ENCODE measurements around the gene IGSF21. TPM values are rescaled to one million over a fixed set of nuclear protein-coding genes. Genes with fewer than 3 reads are reported as not detected.

The IGSF21 gene
- polyA plus RNA-seq, 1 donor = 0.54 TPM

DNA sequence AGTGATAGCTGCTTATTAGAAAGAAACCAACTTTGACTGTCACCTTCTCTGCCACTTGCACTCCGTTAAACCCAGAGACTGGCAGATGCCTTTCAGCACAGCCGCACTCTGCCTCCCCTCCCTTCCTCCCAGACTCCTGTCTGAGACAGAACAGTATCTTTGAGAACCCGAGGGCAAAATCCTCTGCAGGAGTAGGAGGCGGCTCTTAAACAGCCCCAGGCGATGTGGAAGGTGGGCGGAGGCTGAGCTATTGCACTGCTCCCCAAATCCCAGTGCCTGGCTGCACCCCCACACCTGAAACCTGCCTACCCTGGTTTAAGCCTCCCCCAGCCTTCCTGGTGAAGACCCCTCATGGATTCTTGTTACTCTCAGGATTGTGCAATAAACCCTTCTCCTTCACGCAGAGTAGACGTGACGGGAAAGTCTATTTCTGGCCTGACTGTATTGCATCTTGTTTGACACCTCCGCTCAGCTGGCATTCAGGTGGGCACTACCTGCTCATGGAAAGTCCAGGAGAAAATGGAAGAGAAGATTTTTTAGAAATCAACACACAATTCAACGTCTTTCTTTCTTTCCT, 34.4 kb upstream of the IGSF21 start:
- H3K4me1 ChIP-seq (ENCODE audit: control insufficient read depth, insufficient read depth, low read length) = no peaks in the 10 kb centered on the region
- H3K9me3 ChIP-seq (ENCODE audit: control insufficient read depth, low read depth, low read length) = no peaks in the 10 kb centered on the region
- no peaks in the 10 kb centered on the region for H3K27me3 ChIP-seq (ENCODE audit: control insufficient read depth, insufficient read depth, low read length)
- no peak overlapping the region for H3K4me3 ChIP-seq (ENCODE audit: low read length)
- DNase-seq = no peak
- no peaks in the 10 kb centered on the region for H3K36me3 ChIP-seq (ENCODE audit: control insufficient read depth, insufficient read depth, low read length)
- 78% methylated on average over 4 of the region's 11 CpGs for WGBS (ENCODE audit: insufficient coverage, low lambda C conversion rate)
- H3K27ac ChIP-seq (ENCODE audit: low read length) = no peak overlapping the region

DNA sequence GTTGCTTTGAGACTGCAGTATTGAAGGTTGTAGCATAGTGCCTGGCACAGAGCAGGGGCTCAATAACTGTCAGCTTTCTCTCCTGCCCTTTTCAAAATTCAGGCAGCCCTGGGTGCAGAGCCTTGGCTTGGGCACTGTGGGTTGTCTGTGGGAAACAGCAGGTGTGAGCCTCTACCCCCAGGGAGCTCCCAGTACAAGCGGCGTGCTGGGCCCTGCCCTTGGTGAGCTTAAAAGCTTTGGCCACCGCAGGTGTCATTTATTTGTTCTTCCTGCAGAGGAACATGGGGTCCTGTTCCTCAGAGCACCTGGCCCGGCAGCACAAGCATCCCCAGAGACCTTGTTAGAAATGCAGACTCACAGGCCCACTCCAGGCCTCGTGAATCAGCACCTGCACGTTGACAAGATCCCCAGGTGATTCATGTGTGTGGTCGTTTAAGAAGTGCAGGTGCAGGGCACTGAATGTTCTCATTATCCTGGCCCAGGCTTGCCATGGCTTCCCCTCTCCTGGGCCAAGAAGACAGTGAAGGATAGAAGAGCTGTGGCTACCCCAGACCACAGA, 29.9 kb upstream of the IGSF21 start:
- no peak overlapping the region for H3K4me3 ChIP-seq (ENCODE audit: low read length)
- DNase-seq = no peak
- H3K4me1 ChIP-seq (ENCODE audit: control insufficient read depth, insufficient read depth, low read length) = no peaks in the 10 kb centered on the region
- no peak overlapping the region for H3K27ac ChIP-seq (ENCODE audit: low read length)
- peaks cover 9% of the 10 kb centered on the region for H3K27me3 ChIP-seq (ENCODE audit: control insufficient read depth, insufficient read depth, low read length)
- no CpG with 5 or more reads among the region's 7 CpGs for WGBS (ENCODE audit: insufficient coverage, low lambda C conversion rate)
- H3K36me3 ChIP-seq (ENCODE audit: control insufficient read depth, insufficient read depth, low read length) = no peaks in the 10 kb centered on the region
- H3K9me3 ChIP-seq (ENCODE audit: control insufficient read depth, low read depth, low read length) = no peaks in the 10 kb centered on the region

DNA sequence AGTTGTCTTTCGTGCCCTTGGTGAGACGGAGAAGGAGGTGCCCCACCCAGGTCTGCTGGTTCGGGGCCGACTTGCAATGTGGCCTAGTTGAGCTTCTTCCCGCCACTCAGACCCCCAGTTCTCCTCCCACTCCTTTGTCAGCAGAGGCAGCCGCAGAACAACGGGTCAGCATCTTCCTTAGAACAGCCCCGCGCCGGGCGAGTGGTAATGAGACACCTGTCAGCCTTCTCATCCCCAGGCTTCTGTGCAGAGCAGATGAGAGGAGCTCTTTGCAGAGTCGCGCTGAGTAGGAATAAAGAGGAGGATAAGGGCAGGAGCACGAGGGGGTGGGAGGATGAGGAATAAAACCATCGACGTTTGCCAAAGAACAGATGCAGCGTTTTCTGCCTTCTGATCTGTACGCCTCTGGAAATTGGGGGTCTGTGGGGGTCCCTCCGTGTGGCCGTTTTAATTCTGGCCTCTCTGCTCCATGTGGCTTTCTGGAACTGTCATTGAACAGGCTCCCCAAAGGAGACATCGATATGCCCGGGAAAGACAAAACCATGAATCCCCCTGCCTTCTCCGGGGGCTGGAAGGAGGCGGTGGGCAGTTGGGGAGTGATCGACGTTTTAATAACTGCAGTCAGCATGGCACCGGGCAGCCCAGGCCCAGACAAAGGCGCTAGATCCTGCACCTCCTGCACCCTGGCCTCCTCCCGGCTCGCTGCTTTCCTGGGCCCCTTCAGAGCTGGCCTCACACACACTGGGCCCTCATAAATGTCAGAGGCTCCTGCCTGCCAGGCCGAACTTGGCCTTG, 27.5 kb upstream of the IGSF21 start:
- Histone ChIP-seq H3K27ac (ENCODE audit: low read length) (no peak overlapping the region), H3K4me1 (ENCODE audit: control insufficient read depth, insufficient read depth, low read length) (no peaks in the 10 kb centered on the region), H3K9me3 (ENCODE audit: control insufficient read depth, low read depth, low read length) (no peaks in the 10 kb centered on the region), H3K36me3 (ENCODE audit: control insufficient read depth, insufficient read depth, low read length) (no peaks in the 10 kb centered on the region), H3K27me3 (ENCODE audit: control insufficient read depth, insufficient read depth, low read length) (peaks cover 11% of the 10 kb centered on the region), H3K4me3 (ENCODE audit: low read length) (no peak overlapping the region)
- WGBS (ENCODE audit: insufficient coverage, low lambda C conversion rate) = 67% methylated on average over 3 of the region's 31 CpGs
- DNase-seq = no peak

DNA sequence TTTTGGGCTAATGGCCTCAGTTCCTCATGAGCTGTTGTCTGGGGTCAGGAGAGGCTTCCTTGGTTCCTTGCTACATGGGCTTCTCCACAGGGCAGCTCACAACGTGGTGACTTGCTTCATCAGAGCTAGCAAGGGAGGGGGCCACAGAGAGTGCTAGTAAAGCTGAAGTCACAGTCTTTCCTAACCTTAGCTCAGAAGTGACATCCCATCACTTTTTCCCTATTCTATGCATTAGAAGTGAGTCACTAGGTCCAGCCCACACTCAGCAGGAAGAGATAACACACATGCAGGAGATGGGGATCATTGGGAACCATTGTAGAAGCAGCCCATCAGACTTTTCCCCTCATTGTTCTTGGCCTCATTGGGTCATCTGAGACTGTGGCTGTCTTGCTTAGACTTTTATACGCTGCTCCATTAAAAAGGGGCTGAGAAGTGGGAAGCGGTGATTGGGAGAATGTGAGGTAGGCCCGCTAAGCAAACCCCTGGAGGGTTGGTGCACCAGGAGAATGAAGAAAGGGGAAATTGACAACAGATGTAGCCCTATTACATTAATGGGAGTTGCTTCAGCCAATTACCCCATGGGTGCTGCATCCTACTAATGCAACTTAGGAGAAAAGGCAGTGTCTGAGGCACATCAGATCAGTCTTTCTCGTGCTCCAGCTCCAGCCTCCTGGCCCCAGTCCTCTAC, 22.1 kb upstream of the IGSF21 start:
- DNase-seq = no peak
- H3K27me3 ChIP-seq (ENCODE audit: control insufficient read depth, insufficient read depth, low read length) = peaks cover 12% of the 10 kb centered on the region

DNA sequence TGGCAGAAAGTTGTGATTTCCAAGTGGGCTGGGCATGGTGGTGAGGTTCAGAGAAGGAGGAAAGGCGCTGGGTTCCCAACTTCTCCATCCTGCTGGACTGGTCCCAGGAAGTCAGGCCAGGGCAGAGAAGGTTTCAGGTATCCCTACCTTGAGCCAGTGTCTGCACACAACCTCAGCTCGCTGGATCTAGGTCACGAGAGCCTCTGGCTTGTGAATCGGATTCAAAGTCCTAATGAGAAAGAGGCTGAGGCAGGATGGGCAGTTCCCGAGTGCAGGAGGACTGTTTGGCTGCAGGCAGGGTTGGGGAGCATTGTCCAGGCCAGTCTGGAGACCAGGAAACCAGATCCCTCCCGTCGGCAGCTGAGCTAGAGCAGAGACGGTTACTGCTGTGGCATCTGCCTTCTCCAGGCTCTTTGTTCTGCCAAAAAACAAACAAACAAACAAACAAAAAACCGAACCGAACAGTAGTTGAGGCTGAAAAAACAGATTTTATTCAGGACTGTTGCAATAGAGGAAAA, 19.5 kb upstream of the IGSF21 start:
- peaks cover 13% of the 10 kb centered on the region for H3K27me3 ChIP-seq (ENCODE audit: control insufficient read depth, insufficient read depth, low read length)
- H3K27ac ChIP-seq (ENCODE audit: low read length) = no peak overlapping the region
- H3K4me3 ChIP-seq (ENCODE audit: low read length) = no peak overlapping the region
- no peaks in the 10 kb centered on the region for H3K36me3 ChIP-seq (ENCODE audit: control insufficient read depth, insufficient read depth, low read length)
- DNase-seq = no peak
- H3K9me3 ChIP-seq (ENCODE audit: control insufficient read depth, low read depth, low read length) = no peaks in the 10 kb centered on the region
- H3K4me1 ChIP-seq (ENCODE audit: control insufficient read depth, insufficient read depth, low read length) = no peaks in the 10 kb centered on the region
- WGBS (ENCODE audit: insufficient coverage, low lambda C conversion rate) = no CpG with 5 or more reads among the region's 10 CpGs

More for the DNA sequence above, 22.1 kb upstream of the IGSF21 start:
- WGBS (ENCODE audit: insufficient coverage, low lambda C conversion rate) = 94% methylated on average over 2 of the region's 5 CpGs
- Histone ChIP-seq H3K9me3 (ENCODE audit: control insufficient read depth, low read depth, low read length) (no peaks in the 10 kb centered on the region), H3K4me1 (ENCODE audit: control insufficient read depth, insufficient read depth, low read length) (no peaks in the 10 kb centered on the region), H3K27ac (ENCODE audit: low read length) (no peak overlapping the region), H3K36me3 (ENCODE audit: control insufficient read depth, insufficient read depth, low read length) (no peaks in the 10 kb centered on the region), H3K4me3 (ENCODE audit: low read length) (no peak overlapping the region)

DNA sequence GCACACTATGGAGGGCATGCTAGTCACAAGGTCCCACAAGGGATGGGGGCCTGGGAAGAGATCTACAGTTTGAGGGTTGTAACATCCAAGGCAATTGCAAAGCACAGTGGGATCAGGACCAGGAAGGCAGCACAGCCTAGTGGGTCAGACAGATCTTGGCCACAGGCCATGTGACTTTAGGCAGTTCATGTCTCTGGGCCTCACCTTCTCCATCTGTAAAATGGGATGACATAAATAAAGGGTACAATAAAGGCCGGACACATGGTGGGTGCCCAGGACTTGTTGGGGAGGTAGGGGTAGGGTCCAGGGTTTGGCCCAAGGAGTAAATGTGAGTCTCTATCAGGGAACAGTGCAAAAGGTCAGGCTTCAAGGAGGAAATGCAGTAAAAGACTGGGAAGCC, 18.1 kb upstream of the IGSF21 start:
- WGBS (ENCODE audit: insufficient coverage, low lambda C conversion rate) = no CpG with 5 or more reads among the region's 1 CpG
- Histone ChIP-seq H3K4me1 (ENCODE audit: control insufficient read depth, insufficient read depth, low read length) (no peaks in the 10 kb centered on the region), H3K4me3 (ENCODE audit: low read length) (no peak overlapping the region), H3K27ac (ENCODE audit: low read length) (no peak overlapping the region), H3K9me3 (ENCODE audit: control insufficient read depth, low read depth, low read length) (no peaks in the 10 kb centered on the region), H3K36me3 (ENCODE audit: control insufficient read depth, insufficient read depth, low read length) (no peaks in the 10 kb centered on the region), H3K27me3 (ENCODE audit: control insufficient read depth, insufficient read depth, low read length) (peaks cover 13% of the 10 kb centered on the region)
- no peak for DNase-seq

DNA sequence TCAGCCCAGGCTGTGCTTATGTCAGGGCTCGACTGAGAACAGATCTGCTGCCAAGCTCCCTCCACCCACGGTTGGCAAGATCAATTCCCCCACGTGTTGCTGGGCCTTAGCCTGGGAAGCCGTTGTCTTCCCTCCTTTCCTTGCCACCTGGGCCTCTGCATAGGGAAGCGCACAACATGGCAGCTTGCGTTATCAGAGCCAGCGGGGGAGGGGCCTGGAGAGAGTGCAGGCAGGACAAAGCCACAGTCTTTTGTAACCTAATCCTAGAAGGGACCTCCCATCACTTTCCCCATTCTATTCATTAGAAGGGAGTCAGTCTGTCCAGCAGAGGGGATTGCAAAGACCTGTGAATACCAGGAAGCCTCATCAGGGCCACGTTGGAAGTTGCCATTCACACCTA, 17.0 kb upstream of the IGSF21 start:
- WGBS (ENCODE audit: insufficient coverage, low lambda C conversion rate) = no CpG with 5 or more reads among the region's 8 CpGs
- no peak for DNase-seq
- Histone ChIP-seq H3K9me3 (ENCODE audit: control insufficient read depth, low read depth, low read length) (no peaks in the 10 kb centered on the region), H3K4me1 (ENCODE audit: control insufficient read depth, insufficient read depth, low read length) (no peaks in the 10 kb centered on the region), H3K36me3 (ENCODE audit: control insufficient read depth, insufficient read depth, low read length) (no peaks in the 10 kb centered on the region), H3K27ac (ENCODE audit: low read length) (no peak overlapping the region), H3K27me3 (ENCODE audit: control insufficient read depth, insufficient read depth, low read length) (peaks cover 13% of the 10 kb centered on the region), H3K4me3 (ENCODE audit: low read length) (no peak overlapping the region)

DNA sequence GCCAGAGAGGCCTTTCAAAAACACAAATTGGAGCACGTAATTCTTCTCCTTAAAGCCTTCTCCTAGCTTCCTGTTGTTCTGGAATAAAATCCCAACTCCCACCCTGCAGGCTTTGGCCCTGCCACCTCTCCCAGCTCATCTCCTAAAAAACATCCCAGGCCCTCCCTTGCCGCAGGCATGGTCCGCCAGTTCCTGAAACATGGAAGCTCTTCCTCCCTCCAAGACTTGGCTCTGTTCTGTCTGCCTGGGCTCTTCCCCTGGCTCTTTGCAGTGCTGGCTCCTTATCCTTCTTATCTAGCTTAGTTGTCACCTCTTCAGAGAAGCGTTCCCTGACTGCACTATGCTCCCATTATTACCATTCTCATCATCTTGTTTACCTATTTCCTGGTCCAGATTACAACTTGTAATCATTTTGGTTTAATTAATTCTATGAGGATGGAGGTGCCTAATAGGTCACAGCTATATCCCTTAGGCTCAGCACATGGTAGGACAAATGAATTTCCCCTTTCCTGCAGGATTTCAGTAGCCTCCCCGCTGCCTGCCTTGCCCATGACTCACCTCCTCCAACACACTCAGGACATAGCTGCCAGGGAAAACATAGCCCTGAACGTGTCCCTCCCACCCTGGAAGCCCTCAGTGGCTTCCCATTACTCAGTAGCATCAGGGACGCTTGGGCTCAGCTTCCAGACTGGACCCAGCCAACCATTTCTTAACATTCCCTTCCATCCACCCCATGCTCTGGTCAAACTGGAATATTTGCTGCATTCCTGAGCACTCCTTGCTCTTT, 15.7 kb upstream of the IGSF21 start:
- H3K27me3 ChIP-seq (ENCODE audit: control insufficient read depth, insufficient read depth, low read length) = peaks cover 13% of the 10 kb centered on the region
- 56% methylated on average over 3 of the region's 7 CpGs for WGBS (ENCODE audit: insufficient coverage, low lambda C conversion rate)
- H3K4me1 ChIP-seq (ENCODE audit: control insufficient read depth, insufficient read depth, low read length) = no peaks in the 10 kb centered on the region
- DNase-seq = no peak
- no peaks in the 10 kb centered on the region for H3K36me3 ChIP-seq (ENCODE audit: control insufficient read depth, insufficient read depth, low read length)
- no peak overlapping the region for H3K27ac ChIP-seq (ENCODE audit: low read length)
- no peak overlapping the region for H3K4me3 ChIP-seq (ENCODE audit: low read length)
- no peaks in the 10 kb centered on the region for H3K9me3 ChIP-seq (ENCODE audit: control insufficient read depth, low read depth, low read length)

DNA sequence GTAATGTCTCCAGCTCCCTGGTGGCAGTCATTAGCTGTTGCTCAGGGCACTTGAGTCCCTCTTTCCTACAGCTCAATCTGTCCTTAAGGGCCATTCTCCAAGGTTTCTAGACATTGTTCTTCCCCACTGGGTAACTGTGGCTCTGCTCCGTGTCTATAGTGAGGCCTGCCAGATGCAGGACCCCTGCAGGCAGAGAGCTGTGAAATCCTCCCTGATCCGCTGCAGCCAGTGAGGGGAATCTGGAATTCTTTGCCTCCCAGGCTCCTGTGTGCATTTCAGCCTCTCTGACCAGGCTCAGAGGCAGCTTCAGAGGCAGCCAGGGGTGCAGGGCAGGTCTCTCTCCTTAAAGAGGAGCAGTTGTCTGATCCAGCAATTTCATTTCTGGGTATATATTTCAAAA, 14.4 kb upstream of the IGSF21 start:
- no peak overlapping the region for H3K27ac ChIP-seq (ENCODE audit: low read length)
- no peak for DNase-seq
- H3K4me3 ChIP-seq (ENCODE audit: low read length) = no peak overlapping the region
- WGBS (ENCODE audit: insufficient coverage, low lambda C conversion rate) = no CpG with 5 or more reads among the region's 2 CpGs
- H3K4me1 ChIP-seq (ENCODE audit: control insufficient read depth, insufficient read depth, low read length) = no peaks in the 10 kb centered on the region
- H3K36me3 ChIP-seq (ENCODE audit: control insufficient read depth, insufficient read depth, low read length) = no peaks in the 10 kb centered on the region
- H3K9me3 ChIP-seq (ENCODE audit: control insufficient read depth, low read depth, low read length) = no peaks in the 10 kb centered on the region
- peaks cover 16% of the 10 kb centered on the region for H3K27me3 ChIP-seq (ENCODE audit: control insufficient read depth, insufficient read depth, low read length)

DNA sequence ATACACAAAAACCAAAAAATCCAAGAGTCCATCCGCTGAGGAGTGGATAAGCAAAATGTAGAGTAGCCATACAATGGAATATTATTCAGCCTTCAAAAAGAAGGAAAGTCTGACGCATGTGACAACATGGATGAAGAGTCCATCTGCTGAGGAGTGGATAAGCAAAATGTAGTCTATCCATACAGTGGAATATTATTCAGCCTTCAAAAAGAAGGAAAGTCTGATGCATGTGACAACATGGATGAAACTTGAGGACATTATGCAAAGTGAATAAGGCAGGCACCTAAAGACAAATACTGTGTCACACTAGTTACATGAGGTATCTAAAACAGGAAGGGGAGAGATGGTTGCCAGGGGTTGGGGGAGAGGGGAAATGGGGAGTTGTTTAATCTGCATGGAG, 14.0 kb upstream of the IGSF21 start:
- H3K36me3 ChIP-seq (ENCODE audit: control insufficient read depth, insufficient read depth, low read length) = no peaks in the 10 kb centered on the region
- 86% methylated on average over 1 of the region's 2 CpGs for WGBS (ENCODE audit: insufficient coverage, low lambda C conversion rate)

More for the DNA sequence above, 14.0 kb upstream of the IGSF21 start:
- H3K9me3 ChIP-seq (ENCODE audit: control insufficient read depth, low read depth, low read length) = no peaks in the 10 kb centered on the region
- no peak overlapping the region for H3K27ac ChIP-seq (ENCODE audit: low read length)
- no peak for DNase-seq
- no peak overlapping the region for H3K4me3 ChIP-seq (ENCODE audit: low read length)
- H3K27me3 ChIP-seq (ENCODE audit: control insufficient read depth, insufficient read depth, low read length) = peaks cover 21% of the 10 kb centered on the region
- H3K4me1 ChIP-seq (ENCODE audit: control insufficient read depth, insufficient read depth, low read length) = no peaks in the 10 kb centered on the region

Measured in large intestine (tissue), 3 donors.